A549 (cell line): Measurements from ENCODE around the gene PHLPP2. TPM values are rescaled to one million over a fixed set of nuclear protein-coding genes. Genes with fewer than 3 reads are reported as not detected.

Experiments
- ATAC-seq, 2 experiments: fragments of 200-7000 bp in 1 of 2; fragments of >200 bp in 1 of 2; cut with Nextera tagmentation in 1 of 2; cut with Tn5 transposase in 1 of 2; 3 replicates each; pipeline versions ENCODE4 v1.8.0 to v1.9.1; 2018 to 2020; ENCODE audit warnings: mild to moderate bottlenecking in 1 of 2, moderate library complexity in 1 of 2
- CTCF ChIA-PET: fragments of 300-600 bp; sonication (Branson Sonifier 250); formaldehyde crosslinking; extraction: SDS; loops from one replicate; lab custom pipeline; 2021; ENCODE audit warnings: antibody characterized with exemption, inconsistent platforms; lab: Yijun Ruan, JAX
- POLR2A ChIA-PET: fragments of 350-600 bp; formaldehyde crosslinking; extraction: SDS; loops from one replicate; lab custom pipeline; 2021; ENCODE audit warnings: antibody characterized with exemption, inconsistent platforms; lab: Yijun Ruan, JAX
- DNase-seq, 2 experiments: peaks; one replicate each; pipeline versions ENCODE4 v3.0.0 to v3.0.0-alpha.2; 2011 to 2016; ENCODE audit warnings: low read depth in 1 of 2, low spot score in 1 of 2
- FAIRE-seq: peaks from 2 replicates; lab custom pipeline; 2011; peaks lifted over from hg19 to GRCh38; lab: Jason Lieb, UNC
- H3K27ac ChIP-seq, 2 experiments: fragments of >200 bp; sonication (Bioruptor Twin); formaldehyde crosslinking; 3 replicates each; pipeline ENCODE4 v1.5.1; 2016 to 2017
- H3K4me1 ChIP-seq: fragments of >200 bp; sonication (Bioruptor Twin); formaldehyde crosslinking; 3 replicates; pipeline ENCODE4 v1.6.1; 2016
- H3K4me2 ChIP-seq: fragments of >200 bp; sonication (Bioruptor Twin); formaldehyde crosslinking; 3 replicates; pipeline ENCODE4 v1.6.1; 2016
- H3K4me3 ChIP-seq: fragments of >200 bp; sonication (Bioruptor Twin); formaldehyde crosslinking; 3 replicates; pipeline ENCODE4 v1.5.1; 2016
- H3K9me3 ChIP-seq: fragments of >200 bp; sonication (Bioruptor Twin); formaldehyde crosslinking; 3 replicates; pipeline ENCODE4 v1.6.1; 2016
- CBX8 ChIP-seq: fragments of 200-600 bp; sonication (generic); IDR thresholded peaks from 2 replicates; pipeline ENCODE4 v1.6.1; 2016
- CEBPB ChIP-seq, 2 experiments: fragments of >200 bp in 1 of 2; sonication (Bioruptor Twin) in 1 of 2; formaldehyde crosslinking in 1 of 2; IDR thresholded peaks; 2 replicates each; pipeline ENCODE4 v1.6.1; 2012 to 2016
- CHD2 ChIP-seq: fragments of 150-350 bp; IDR thresholded peaks from 2 replicates; pipeline ENCODE4 v1.6.1; 2014; ENCODE audit warnings: low read length; ENCODE audit not compliant: partially characterized antibody
- CHD4 ChIP-seq: fragments of 200-600 bp; sonication (generic); IDR thresholded peaks from 2 replicates; pipeline ENCODE4 v1.6.1; 2016; ENCODE audit warnings: antibody characterized with exemption, mild to moderate bottlenecking, borderline replicate concordance
- EHF ChIP-seq: fragments of 250-450 bp; sonication (Bioruptor Pico); IDR thresholded peaks from 2 replicates; pipeline ENCODE4 v1.5.0; 2020; ENCODE audit warnings: mild to moderate bottlenecking
- EP300 ChIP-seq, 2 experiments: fragments of >200 bp; sonication (Bioruptor Twin); formaldehyde crosslinking; IDR thresholded peaks; 2 replicates in 1 of 2; 3 replicates in 1 of 2; pipeline ENCODE4 v1.6.1; 2016 to 2017
- ESRRA ChIP-seq: fragments of 150-350 bp; IDR thresholded peaks from 2 replicates; pipeline ENCODE4 v1.6.1; 2014; ENCODE audit warnings: mild to moderate bottlenecking, low read length, borderline replicate concordance
- FOXS1 ChIP-seq: fragments of 250-450 bp; sonication (Bioruptor Pico); IDR thresholded peaks from 2 replicates; pipeline ENCODE4 v1.5.0; 2020; ENCODE audit warnings: mild to moderate bottlenecking, moderate library complexity
- HDAC2 ChIP-seq: fragments of 200-600 bp; sonication (generic); IDR thresholded peaks from 2 replicates; pipeline ENCODE4 v1.6.1; 2016
- HOXA7 ChIP-seq: fragments of 250-450 bp; sonication (Bioruptor Pico); IDR thresholded peaks from 2 replicates; pipeline ENCODE4 v1.5.0; 2020; ENCODE audit warnings: mild to moderate bottlenecking, moderate library complexity
- HOXB13 ChIP-seq: fragments of 250-450 bp; sonication (Bioruptor Pico); IDR thresholded peaks from 2 replicates; pipeline ENCODE4 v1.5.0; 2020; ENCODE audit warnings: low read depth, mild to moderate bottlenecking, moderate library complexity
- HOXB5 ChIP-seq: fragments of 250-450 bp; sonication (Bioruptor Pico); IDR thresholded peaks from 2 replicates; pipeline ENCODE4 v1.5.0; 2020; ENCODE audit warnings: mild to moderate bottlenecking, moderate library complexity
- KDM1A ChIP-seq: fragments of 200-600 bp; sonication (generic); IDR thresholded peaks from 2 replicates; pipeline ENCODE4 v1.6.1; 2016; ENCODE audit warnings: low read depth, mild to moderate bottlenecking
- KDM5A ChIP-seq: fragments of 200-600 bp; sonication (generic); IDR thresholded peaks from 2 replicates; pipeline ENCODE4 v1.6.1; 2016; ENCODE audit warnings: antibody characterized with exemption, mild to moderate bottlenecking
- MAFK ChIP-seq: fragments of 450-650 bp; IDR thresholded peaks from 2 replicates; pipeline ENCODE4 v1.6.1; 2014; ENCODE audit not compliant: partially characterized antibody
- MYC ChIP-seq: IDR thresholded peaks from 2 replicates; pipeline ENCODE4 v1.6.1; 2012; ENCODE audit warnings: mild to moderate bottlenecking, inconsistent platforms, low read length, improper control_type of control experiment, borderline replicate concordance
- NPAS2 ChIP-seq: fragments of 250-450 bp; sonication (Bioruptor Pico); IDR thresholded peaks from 2 replicates; pipeline ENCODE4 v1.8.0; 2022; ENCODE audit warnings: mild to moderate bottlenecking, moderate library complexity, borderline replicate concordance
- PHF8 ChIP-seq: fragments of 200-600 bp; sonication (generic); IDR thresholded peaks from 2 replicates; pipeline ENCODE4 v1.6.1; 2016; ENCODE audit warnings: low read depth, mild to moderate bottlenecking, antibody characterized with exemption, moderate library complexity, borderline replicate concordance
- POLR2A ChIP-seq: IDR thresholded peaks from 2 replicates; pipeline ENCODE4 v1.6.1; 2012; ENCODE audit warnings: mild to moderate bottlenecking, low read length
- POLR2AphosphoS2 ChIP-seq: conservative IDR thresholded peaks from 2 replicates; pipeline ENCODE4 v1.6.1; 2012; ENCODE audit warnings: low read length, improper control_type of control experiment, inconsistent platforms
- SMC3 ChIP-seq: fragments of >200 bp; sonication (Bioruptor Twin); formaldehyde crosslinking; IDR thresholded peaks from 3 replicates; pipeline ENCODE4 v1.6.1; 2018; ENCODE audit warnings: inconsistent platforms
- TFCP2L1 ChIP-seq: fragments of 250-450 bp; sonication (Bioruptor Pico); IDR thresholded peaks from 2 replicates; pipeline ENCODE4 v1.5.0; 2021; ENCODE audit warnings: mild to moderate bottlenecking
- ZFP36 ChIP-seq: fragments of 450-650 bp; IDR thresholded peaks from 2 replicates; pipeline ENCODE4 v1.6.1; 2014; ENCODE audit warnings: borderline replicate concordance; ENCODE audit not compliant: partially characterized antibody
- ZSCAN20 ChIP-seq: fragments of 250-450 bp; sonication (Bioruptor Pico); IDR thresholded peaks from 2 replicates; pipeline ENCODE4 v1.8.0; 2022; ENCODE audit warnings: mild to moderate bottlenecking, moderate library complexity
- WGBS: methylation state at CpG from one replicate; pipeline ENCODE4 v1.1.6; 2017; ENCODE audit errors: missing lambda C conversion rate; 5-methylcytosine and 5-hydroxymethylcytosine counted together
- polyA plus RNA-seq, 4 experiments: library from polyadenylated mRNA; depleted of rRNA in 3 of 4; stranded (reverse); fragments of >200 nt; fragmentation: RNase III in 1 of 4; extraction: RNeasy Plus Mini Kit Qiagen cat#74134 plus additional on column Dnase treatment in 1 of 4; gene quantifications; 2 replicates in 3 of 4; 3 replicates in 1 of 4; pipeline ENCODE4 v1.2.3, GENCODE V29; 2011 to 2017
- TF ChIP-seq, protein P1 (sequence below): IDR thresholded peaks from 2 replicates; pipeline ENCODE4 v1.6.1; 2012; ENCODE audit warnings: low read depth, borderline replicate concordance
- TF ChIP-seq, protein P2 (sequence below): IDR thresholded peaks from 2 replicates; pipeline ENCODE4 v1.6.1; 2012
- TF ChIP-seq, protein P3 (sequence below): fragments of >200 bp; sonication (Bioruptor Twin); formaldehyde crosslinking; IDR thresholded peaks from 3 replicates; pipeline ENCODE4 v1.5.1; 2016

The PHLPP2 gene
- polyA plus RNA-seq, 2 of the 4 experiments (the other 2 are of a cell fraction) = 7.9 to 11.3 TPM

DNA sequence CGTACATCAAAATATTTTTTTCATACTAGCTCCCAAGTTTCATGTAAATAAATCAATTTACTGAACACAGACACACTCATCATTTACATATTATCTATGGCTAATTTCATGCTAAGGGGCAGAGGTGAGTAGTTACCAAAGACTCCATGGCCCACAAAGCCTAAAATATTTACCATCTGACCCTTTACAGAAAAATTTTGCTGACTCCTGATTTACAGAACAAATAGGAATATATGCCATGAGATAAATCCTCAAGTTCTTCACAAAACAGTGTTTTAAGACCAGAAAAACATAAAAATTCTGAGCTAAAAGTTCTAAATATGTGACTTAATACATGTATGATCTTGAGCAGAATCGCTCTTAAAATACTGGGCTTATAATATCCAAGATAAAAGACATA lies 36.6 kb upstream of the PHLPP2 start:
- no peaks in the 10 kb centered on the region for H3K4me1 ChIP-seq
- FAIRE-seq = no peak
- POLR2A ChIA-PET = no interaction called here
- CTCF ChIA-PET = no interaction called here
- no peak overlapping the region for H3K4me3 ChIP-seq
- WGBS = 96% methylated on average over 2 of the region's 2 CpGs
- TF ChIP-seq, protein P1, sequence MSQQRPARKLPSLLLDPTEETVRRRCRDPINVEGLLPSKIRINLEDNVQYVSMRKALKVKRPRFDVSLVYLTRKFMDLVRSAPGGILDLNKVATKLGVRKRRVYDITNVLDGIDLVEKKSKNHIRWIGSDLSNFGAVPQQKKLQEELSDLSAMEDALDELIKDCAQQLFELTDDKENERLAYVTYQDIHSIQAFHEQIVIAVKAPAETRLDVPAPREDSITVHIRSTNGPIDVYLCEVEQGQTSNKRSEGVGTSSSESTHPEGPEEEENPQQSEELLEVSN = no peak
- TF ChIP-seq POLR2A = no peak
- TF ChIP-seq HOXB5 (CRISPR knock-in tag) = no peak
- TF ChIP-seq CHD2 = no peak
- TF ChIP-seq CEBPB (IDR thresholded peaks at IDR 0.05) = no peak
- TF ChIP-seq MAFK = peak; percentile 67
- TF ChIP-seq, protein P2, sequence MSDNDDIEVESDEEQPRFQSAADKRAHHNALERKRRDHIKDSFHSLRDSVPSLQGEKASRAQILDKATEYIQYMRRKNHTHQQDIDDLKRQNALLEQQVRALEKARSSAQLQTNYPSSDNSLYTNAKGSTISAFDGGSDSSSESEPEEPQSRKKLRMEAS = no peak
- ATAC-seq = no peak
- no peaks in the 10 kb centered on the region for H3K9me3 ChIP-seq
- no peak for DNase-seq
- no peak overlapping the region for H3K4me2 ChIP-seq
- H3K27ac ChIP-seq = no peak overlapping the region

DNA sequence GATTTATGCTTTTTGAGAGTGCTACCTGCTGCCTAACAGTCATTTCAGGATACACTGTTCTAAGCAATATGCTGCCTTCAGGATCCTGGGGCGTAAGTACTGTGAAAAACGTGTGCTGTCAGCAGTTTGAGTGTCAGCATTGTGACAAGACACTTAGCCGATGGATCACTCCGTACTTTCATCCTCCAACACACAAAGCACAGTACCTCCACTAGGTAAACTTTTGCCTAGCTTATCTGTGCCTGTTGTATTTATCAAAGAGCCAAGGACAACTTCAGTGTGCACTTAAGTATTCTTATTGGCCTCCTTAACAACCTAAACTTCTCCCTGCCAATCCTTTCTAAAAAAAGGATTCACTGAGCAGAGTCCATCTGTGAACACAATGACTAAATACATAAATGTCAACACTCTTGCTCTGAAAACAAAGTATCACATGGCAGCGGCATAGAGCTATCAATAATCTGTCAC lies 33.8 kb upstream of the PHLPP2 start:
- Histone ChIP-seq H3K4me2 (no peak overlapping the region), H3K9me3 (no peaks in the 10 kb centered on the region), H3K4me1 (no peaks in the 10 kb centered on the region), H3K27ac (no peak overlapping the region), H3K4me3 (no peak overlapping the region)
- FAIRE-seq = no peak
- WGBS = 82% methylated on average over 5 of the region's 5 CpGs
- TF ChIP-seq TFCP2L1 (no peak), MAFK (peak; percentile 40)
- CTCF ChIA-PET = no interaction called here
- ATAC-seq = no peak
- no peak for DNase-seq
- POLR2A ChIA-PET = no interaction called here

DNA sequence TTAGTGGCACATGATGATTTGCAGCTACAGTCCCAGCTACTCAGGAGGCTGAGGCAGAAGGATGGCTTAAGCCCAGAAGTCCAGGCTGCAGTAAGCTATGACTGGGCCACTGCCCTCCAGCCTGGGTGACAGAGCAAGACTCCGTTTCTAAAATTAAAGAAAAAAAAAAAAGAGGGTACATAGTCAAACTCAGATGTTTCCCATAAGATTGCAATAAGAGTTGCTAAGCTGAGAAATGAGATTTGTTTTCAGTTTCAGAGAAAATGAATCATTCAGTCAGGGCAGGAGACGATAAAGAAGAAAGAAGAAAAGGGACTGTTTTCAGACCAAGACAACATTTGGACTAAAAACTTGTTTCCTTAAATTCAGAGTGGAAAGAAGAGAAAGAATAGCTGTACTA lies 30.2 kb upstream of the PHLPP2 start:
- ChIA-PET CTCF (interaction anchor here (0.5 to 1.2 kb wide), 4 partner anchors 57 to 277 kb away, joined by 3 to 5 read pairs (median 4); no protein-coding TSS in a partner anchor), POLR2A (interaction anchor here (0.6 kb wide), 1 partner anchor 55 kb away, joined by 3 read pairs; no protein-coding TSS in a partner anchor)
- H3K4me1 ChIP-seq = no peaks in the 10 kb centered on the region
- TF ChIP-seq CHD4 = no peak
- no peak for TF ChIP-seq CBX8
- TF ChIP-seq KDM5A = no peak
- no peak for TF ChIP-seq KDM1A
- no peak for TF ChIP-seq EHF
- no peak for TF ChIP-seq HOXA7 (CRISPR knock-in tag)
- no peak overlapping the region for H3K4me3 ChIP-seq
- no peak overlapping the region for H3K27ac ChIP-seq
- 84% methylated on average over 2 of the region's 2 CpGs for WGBS
- ATAC-seq (no peak), FAIRE-seq (no peak), DNase-seq (no peak)
- H3K9me3 ChIP-seq = no peaks in the 10 kb centered on the region
- H3K4me2 ChIP-seq = no peak overlapping the region

DNA sequence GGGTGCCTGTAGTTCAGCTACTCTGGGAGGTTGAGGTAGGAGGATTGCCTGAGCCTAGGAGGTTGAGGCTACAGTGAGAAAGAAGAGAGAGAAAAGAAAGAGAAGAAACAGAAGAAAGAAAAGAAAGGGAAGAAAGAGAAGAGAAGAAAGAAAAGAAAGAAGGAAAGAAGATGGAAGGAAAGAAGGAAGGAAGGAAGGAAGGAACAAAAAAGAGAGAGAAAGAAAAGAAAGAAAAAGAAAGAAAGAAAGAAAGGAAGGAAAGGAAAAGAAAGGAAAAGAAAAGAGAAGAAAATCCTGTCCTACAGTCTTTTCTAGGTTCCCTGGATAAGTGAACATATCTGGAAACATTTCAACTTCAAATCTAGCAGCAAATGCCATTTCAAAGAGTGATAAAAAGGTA lies 29.6 kb upstream of the PHLPP2 start:
- no peaks in the 10 kb centered on the region for H3K4me1 ChIP-seq
- no peaks in the 10 kb centered on the region for H3K9me3 ChIP-seq
- no peak for TF ChIP-seq EP300 (IDR thresholded peaks at IDR 0.05)
- no peak for TF ChIP-seq SMC3
- TF ChIP-seq CHD4 = no peak
- no peak for TF ChIP-seq HOXB13 (CRISPR knock-in tag)
- no peak for TF ChIP-seq KDM1A
- no peak for TF ChIP-seq ESRRA
- no peak for TF ChIP-seq HOXA7 (CRISPR knock-in tag)
- TF ChIP-seq MYC = no peak
- TF ChIP-seq HDAC2 = no peak
- TF ChIP-seq CBX8 = no peak
- TF ChIP-seq NPAS2 (CRISPR knock-in tag) = no peak
- TF ChIP-seq ZSCAN20 = no peak
- no peak for TF ChIP-seq FOXS1 (CRISPR knock-in tag)
- no peak for TF ChIP-seq POLR2AphosphoS2
- TF ChIP-seq ZFP36 = no peak
- TF ChIP-seq, protein P3, sequence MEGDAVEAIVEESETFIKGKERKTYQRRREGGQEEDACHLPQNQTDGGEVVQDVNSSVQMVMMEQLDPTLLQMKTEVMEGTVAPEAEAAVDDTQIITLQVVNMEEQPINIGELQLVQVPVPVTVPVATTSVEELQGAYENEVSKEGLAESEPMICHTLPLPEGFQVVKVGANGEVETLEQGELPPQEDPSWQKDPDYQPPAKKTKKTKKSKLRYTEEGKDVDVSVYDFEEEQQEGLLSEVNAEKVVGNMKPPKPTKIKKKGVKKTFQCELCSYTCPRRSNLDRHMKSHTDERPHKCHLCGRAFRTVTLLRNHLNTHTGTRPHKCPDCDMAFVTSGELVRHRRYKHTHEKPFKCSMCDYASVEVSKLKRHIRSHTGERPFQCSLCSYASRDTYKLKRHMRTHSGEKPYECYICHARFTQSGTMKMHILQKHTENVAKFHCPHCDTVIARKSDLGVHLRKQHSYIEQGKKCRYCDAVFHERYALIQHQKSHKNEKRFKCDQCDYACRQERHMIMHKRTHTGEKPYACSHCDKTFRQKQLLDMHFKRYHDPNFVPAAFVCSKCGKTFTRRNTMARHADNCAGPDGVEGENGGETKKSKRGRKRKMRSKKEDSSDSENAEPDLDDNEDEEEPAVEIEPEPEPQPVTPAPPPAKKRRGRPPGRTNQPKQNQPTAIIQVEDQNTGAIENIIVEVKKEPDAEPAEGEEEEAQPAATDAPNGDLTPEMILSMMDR = no peak
- no peak for TF ChIP-seq PHF8
- ChIA-PET CTCF (interaction anchor here (1.0 to 1.2 kb wide), 3 partner anchors 9 to 128 kb away, joined by 3 to 5 read pairs (median 4); no protein-coding TSS in a partner anchor), POLR2A (no interaction called here)
- H3K4me3 ChIP-seq = no peak overlapping the region
- ATAC-seq (no peak), DNase-seq (no peak), FAIRE-seq (no peak)
- H3K27ac ChIP-seq = no peak overlapping the region
- no peak overlapping the region for H3K4me2 ChIP-seq
